ENCODE measurements around the gene SNX25. TPM values are rescaled to one million over a fixed set of nuclear protein-coding genes. Genes with fewer than 3 reads are reported as not detected.
"Not testable (repeated sequence)": the region's sequence is repeated elsewhere in the genome, so short reads cannot be mapped to it uniquely, and the experiment has no call there.

Gene SNX25
- total RNA-seq, 1 donor from 2014 or later, result 10.9 TPM

DNA sequence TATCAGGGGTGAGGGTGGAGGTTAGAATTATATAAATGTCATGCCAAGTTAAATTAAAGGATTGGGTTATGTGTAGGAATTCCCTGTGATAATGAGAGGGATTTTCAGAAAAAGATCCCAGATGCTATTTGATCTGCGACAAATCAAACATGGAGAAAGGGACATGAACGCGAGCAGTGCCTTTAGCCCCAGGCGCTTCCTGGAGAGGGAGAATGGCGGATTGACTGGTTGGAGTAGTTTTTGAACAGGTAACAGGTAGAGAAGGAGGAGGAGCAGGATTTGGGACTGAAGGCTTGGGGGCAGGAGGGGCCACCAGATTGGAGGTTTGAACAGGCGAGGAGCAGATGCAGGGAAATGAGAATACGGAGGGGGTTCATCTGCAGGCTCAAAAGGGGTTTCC is 119.2 kb downstream of the SNX25 start:
- TF ChIP-seq, protein P1, sequence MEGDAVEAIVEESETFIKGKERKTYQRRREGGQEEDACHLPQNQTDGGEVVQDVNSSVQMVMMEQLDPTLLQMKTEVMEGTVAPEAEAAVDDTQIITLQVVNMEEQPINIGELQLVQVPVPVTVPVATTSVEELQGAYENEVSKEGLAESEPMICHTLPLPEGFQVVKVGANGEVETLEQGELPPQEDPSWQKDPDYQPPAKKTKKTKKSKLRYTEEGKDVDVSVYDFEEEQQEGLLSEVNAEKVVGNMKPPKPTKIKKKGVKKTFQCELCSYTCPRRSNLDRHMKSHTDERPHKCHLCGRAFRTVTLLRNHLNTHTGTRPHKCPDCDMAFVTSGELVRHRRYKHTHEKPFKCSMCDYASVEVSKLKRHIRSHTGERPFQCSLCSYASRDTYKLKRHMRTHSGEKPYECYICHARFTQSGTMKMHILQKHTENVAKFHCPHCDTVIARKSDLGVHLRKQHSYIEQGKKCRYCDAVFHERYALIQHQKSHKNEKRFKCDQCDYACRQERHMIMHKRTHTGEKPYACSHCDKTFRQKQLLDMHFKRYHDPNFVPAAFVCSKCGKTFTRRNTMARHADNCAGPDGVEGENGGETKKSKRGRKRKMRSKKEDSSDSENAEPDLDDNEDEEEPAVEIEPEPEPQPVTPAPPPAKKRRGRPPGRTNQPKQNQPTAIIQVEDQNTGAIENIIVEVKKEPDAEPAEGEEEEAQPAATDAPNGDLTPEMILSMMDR (IDR thresholded peaks at IDR 0.05; ENCODE audit: unreplicated experiment), result no peak
- no peak overlapping the region for H3K27ac Mint-ChIP-seq
- H3K27me3 Mint-ChIP-seq (ENCODE audit: low read depth), result no peaks in the 10 kb centered on the region
- no peak overlapping the region for H3K4me3 Mint-ChIP-seq
- H3K9me3 Mint-ChIP-seq, result peaks cover 34% of the 10 kb centered on the region
- H3K4me1 Mint-ChIP-seq, result peaks cover 20% of the 10 kb centered on the region
- H3K36me3 Mint-ChIP-seq, result peaks cover 35% of the 10 kb centered on the region
- no peak for DNase-seq (ENCODE audit: low spot score in 2 of 2, unreplicated experiment in 2 of 2)

GRCh38 chr4:185329879-185330510 is 120.6 kb downstream of the SNX25 start:
- not testable (repeated sequence) for H3K4me3 Mint-ChIP-seq; H3K27me3 Mint-ChIP-seq (ENCODE audit: low read depth); DNase-seq (ENCODE audit: low spot score in 2 of 2, unreplicated experiment in 2 of 2); H3K27ac Mint-ChIP-seq
- Mint-ChIP-seq H3K4me1 (peaks cover 11% of the 10 kb centered on the region), H3K9me3 (peaks cover 22% of the 10 kb centered on the region), H3K36me3 (peaks cover 24% of the 10 kb centered on the region)

DNA sequence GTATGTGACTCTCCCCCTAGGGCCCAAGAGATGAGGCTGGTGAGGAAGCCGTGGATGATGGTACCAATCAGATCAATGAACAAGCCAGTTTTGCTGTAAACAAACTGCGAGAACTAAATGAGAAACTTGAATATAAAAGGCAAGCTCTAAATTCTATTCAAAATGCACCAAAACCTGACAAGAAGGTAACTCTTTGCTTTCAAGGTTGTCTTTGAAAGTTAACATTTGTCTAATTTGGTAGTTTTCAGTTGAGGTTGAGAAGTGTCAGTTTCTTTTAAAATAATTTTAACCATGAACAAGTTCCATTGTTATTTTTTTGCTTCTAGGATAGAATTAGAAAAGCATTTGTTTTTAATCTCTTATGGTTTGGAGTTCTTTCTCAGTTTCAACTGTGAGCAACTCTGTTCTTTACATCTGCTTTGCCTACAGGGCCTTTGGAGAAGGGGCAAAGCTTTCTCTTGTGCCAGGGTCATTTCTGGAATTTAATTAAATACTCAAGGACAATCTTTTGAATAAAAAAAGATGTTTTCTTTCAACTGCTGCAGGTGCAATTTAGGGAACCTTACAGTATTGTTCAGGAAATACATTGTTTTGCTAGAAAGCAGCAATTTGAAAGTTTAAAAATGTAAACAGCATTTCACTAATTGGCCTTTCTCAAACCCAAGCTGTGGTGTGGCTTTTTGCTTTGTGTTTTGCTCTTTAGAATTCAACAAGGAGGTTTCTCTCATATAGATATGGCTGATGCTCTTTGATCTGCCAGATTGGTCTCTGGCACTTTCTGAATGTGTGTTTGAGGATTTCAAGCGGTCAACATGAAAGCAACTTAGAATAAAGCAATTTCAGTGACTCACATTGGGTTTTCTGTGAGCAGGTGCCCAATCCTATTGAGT is 123.4 kb downstream of the SNX25 start:
- TF ChIP-seq, protein P1 (IDR thresholded peaks at IDR 0.05; ENCODE audit: unreplicated experiment), result no peak
- Mint-ChIP-seq H3K36me3 (peaks cover 31% of the 10 kb centered on the region), H3K4me1 (no peaks in the 10 kb centered on the region), H3K27ac (no peak overlapping the region), H3K4me3 (no peak overlapping the region), H3K9me3 (peaks cover 33% of the 10 kb centered on the region), H3K27me3 (ENCODE audit: low read depth) (no peaks in the 10 kb centered on the region)
- DNase-seq (ENCODE audit: low spot score in 2 of 2, unreplicated experiment in 2 of 2), result no peak

DNA sequence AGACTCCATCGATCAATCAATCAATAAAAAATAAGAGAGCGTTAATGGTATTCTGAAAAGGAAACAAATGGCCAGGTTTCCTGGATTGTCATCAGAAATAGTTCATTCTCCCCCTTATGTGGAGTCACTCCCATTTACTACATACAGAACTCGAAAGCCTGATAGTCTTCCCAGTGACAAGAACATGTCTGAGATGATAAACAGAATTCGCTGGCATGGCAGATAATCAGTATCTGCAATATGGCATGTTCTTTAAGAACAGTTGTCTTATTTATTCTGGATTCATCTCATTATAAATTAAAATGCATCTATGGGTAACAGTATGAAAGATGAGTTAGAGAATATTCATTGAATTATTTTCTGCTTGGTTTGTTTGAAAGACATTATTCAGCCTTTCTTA is 124.9 kb downstream of the SNX25 start:
- H3K9me3 Mint-ChIP-seq, result peaks cover 29% of the 10 kb centered on the region
- TF ChIP-seq, protein P1 (IDR thresholded peaks at IDR 0.05; ENCODE audit: unreplicated experiment), result no peak
- no peaks in the 10 kb centered on the region for H3K27me3 Mint-ChIP-seq (ENCODE audit: low read depth)
- no peak overlapping the region for H3K4me3 Mint-ChIP-seq
- H3K4me1 Mint-ChIP-seq, result no peaks in the 10 kb centered on the region
- peaks cover 26% of the 10 kb centered on the region for H3K36me3 Mint-ChIP-seq
- no peak for DNase-seq (ENCODE audit: low spot score in 2 of 2, unreplicated experiment in 2 of 2)
- H3K27ac Mint-ChIP-seq, result no peak overlapping the region

DNA sequence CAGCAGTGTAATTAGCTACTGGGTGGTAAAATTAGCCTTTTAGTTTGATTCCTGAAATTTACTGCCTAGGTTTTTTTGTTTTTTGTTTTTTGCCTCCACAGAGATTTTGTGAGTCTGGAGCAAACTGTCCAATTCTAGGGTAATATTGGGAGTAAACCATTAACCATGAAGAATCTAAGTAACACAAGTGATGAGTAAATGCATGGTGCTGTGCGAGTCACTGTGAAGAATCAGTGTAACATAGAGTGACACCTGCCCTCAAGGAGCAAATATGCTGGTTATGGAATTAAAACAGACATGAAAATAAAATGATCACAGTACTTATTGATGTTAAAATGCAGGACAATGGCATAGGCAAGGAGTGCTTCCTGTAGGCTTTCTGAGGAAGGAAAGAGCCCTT is 126.2 kb downstream of the SNX25 start:
- H3K27ac Mint-ChIP-seq, result no peak overlapping the region
- no peak for DNase-seq (ENCODE audit: low spot score in 2 of 2, unreplicated experiment in 2 of 2)
- H3K4me1 Mint-ChIP-seq, result no peaks in the 10 kb centered on the region

More for the DNA sequence above, 126.2 kb downstream of the SNX25 start:
- Mint-ChIP-seq H3K36me3 (peaks cover 17% of the 10 kb centered on the region), H3K27me3 (ENCODE audit: low read depth) (no peaks in the 10 kb centered on the region), H3K9me3 (peaks cover 21% of the 10 kb centered on the region), H3K4me3 (no peak overlapping the region)
- TF ChIP-seq, protein P1 (IDR thresholded peaks at IDR 0.05; ENCODE audit: unreplicated experiment), result no peak

Data from mesothelial cell of epicardium (in vitro differentiated cells).